ENCODE data around the gene CTNNB1. TPM values are rescaled to one million over a fixed set of nuclear protein-coding genes. Genes with fewer than 3 reads are reported as not detected.

Gene CTNNB1
- total and polyA plus RNA-seq, 8 donors = 65.7 to 658 (median 203) TPM

GRCh38 chr3:41241161-41241560 lies 41.9 kb downstream of the CTNNB1 start:
- Histone ChIP-seq H3K27me3 (no peaks in the 10 kb centered on the region), H3K4me3 (no peak overlapping the region), H3K27ac (no peak overlapping the region), H3K36me3 (peaks cover 32 to 89% (median 75%) of the 10 kb centered on the region in 4 donors), H3K4me1 (peaks cover 0 to 12% (median 0%) of the 10 kb centered on the region in 4 donors), H3K9me3 (no peaks in the 10 kb centered on the region)
- no peak for DNase-seq
- TF ChIP-seq, protein P1, sequence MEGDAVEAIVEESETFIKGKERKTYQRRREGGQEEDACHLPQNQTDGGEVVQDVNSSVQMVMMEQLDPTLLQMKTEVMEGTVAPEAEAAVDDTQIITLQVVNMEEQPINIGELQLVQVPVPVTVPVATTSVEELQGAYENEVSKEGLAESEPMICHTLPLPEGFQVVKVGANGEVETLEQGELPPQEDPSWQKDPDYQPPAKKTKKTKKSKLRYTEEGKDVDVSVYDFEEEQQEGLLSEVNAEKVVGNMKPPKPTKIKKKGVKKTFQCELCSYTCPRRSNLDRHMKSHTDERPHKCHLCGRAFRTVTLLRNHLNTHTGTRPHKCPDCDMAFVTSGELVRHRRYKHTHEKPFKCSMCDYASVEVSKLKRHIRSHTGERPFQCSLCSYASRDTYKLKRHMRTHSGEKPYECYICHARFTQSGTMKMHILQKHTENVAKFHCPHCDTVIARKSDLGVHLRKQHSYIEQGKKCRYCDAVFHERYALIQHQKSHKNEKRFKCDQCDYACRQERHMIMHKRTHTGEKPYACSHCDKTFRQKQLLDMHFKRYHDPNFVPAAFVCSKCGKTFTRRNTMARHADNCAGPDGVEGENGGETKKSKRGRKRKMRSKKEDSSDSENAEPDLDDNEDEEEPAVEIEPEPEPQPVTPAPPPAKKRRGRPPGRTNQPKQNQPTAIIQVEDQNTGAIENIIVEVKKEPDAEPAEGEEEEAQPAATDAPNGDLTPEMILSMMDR (IDR thresholded peaks at IDR 0.05) = no peak
- no peak for TF ChIP-seq EP300 (IDR thresholded peaks at IDR 0.05)
- TF ChIP-seq POLR2A (IDR thresholded peaks at IDR 0.05) = no peak
- no peak for TF ChIP-seq POLR2AphosphoS5 (IDR thresholded peaks at IDR 0.05)
- WGBS, 5 donors = 89 to 96% (median 92%) methylated on average over 4 of the region's 4 CpGs
- intact Hi-C loops (cut with DNase I; ENCODE audit: low total_unique reads) = no loop called here

DNA sequence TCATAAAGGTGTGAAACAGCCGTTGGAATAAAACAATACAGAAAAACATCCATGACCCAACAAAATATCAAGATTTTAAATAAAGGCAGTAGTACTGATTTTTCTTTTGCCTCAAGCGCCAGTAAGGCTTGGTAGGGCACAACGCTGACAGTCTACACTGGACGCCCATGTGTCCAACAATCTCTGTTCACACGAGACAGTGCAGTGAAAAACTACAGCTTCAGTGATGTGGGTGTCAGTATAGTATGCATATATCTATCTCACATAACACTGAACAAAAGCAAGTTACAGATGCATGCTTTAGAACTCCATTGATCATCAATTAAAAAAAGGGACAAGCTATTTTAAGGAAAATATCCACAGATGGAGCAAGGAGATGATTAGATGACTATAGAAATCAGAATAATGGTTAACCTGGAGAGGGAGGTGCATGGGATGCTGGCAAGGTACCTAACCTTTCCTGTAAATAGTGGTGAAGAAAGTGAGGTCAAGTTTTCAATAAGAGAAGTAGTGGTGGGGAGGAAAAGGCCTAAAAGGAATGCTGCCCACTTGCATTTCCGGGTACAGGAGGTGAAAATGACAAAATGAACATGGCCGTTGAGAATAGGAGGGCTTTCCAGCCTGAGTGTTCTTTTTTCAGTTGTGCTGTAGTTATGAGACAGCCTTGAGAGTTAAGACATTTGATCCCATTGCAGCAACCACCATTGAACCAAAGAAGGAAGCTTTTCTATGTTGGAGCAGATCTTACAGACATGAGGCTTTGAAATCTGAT lies 42.7 kb downstream of the CTNNB1 start:
- intact Hi-C loops (cut with DNase I; ENCODE audit: low total_unique reads) = no loop called here
- H3K27me3 ChIP-seq = no peaks in the 10 kb centered on the region

DNA sequence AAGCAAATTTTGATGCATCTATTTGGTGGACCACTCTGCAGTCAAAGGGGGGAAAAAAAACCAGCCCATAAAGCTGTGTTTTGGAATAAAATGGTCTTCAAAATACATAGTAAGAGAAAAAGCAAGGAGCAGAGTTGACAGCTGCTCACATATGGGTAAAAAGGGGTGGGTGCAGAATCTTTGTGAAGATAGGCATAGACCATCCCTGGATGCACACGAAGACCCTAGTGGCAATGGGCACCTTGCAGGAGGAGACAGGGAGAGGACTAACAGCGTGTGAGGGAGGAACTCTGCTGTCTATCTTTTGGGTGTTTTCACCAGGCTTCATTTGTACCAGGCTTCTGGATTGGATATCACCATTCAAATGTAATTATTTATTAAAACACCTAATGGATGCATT lies 43.9 kb downstream of the CTNNB1 start:
- Histone ChIP-seq H3K27me3 (no peaks in the 10 kb centered on the region), H3K4me1 (peaks cover 0 to 12% (median 0%) of the 10 kb centered on the region in 4 donors), H3K9me3 (no peaks in the 10 kb centered on the region), H3K4me3 (no peak overlapping the region), H3K27ac (no peak overlapping the region), H3K36me3 (peaks cover 18 to 68% (median 55%) of the 10 kb centered on the region in 4 donors)
- 65 to 96% (median 75%) methylated on average over 2 of the region's 2 CpGs for WGBS, 5 donors
- DNase-seq = no peak
- TF ChIP-seq, protein P1 (IDR thresholded peaks at IDR 0.05) = no peak
- no peak for TF ChIP-seq POLR2A (IDR thresholded peaks at IDR 0.05)
- no peak for TF ChIP-seq EP300 (IDR thresholded peaks at IDR 0.05)
- intact Hi-C loops (cut with DNase I; ENCODE audit: low total_unique reads) = no loop called here

More for the DNA sequence above, 42.7 kb downstream of the CTNNB1 start:
- TF ChIP-seq EP300 (IDR thresholded peaks at IDR 0.05) (no peak), POLR2AphosphoS5 (IDR thresholded peaks at IDR 0.05) (no peak), POLR2A (IDR thresholded peaks at IDR 0.05) (no peak)
- TF ChIP-seq, protein P1 (IDR thresholded peaks at IDR 0.05) = no peak
- Histone ChIP-seq H3K9me3 (no peaks in the 10 kb centered on the region), H3K4me3 (no peak overlapping the region), H3K36me3 (peaks cover 25 to 80% (median 67%) of the 10 kb centered on the region in 4 donors), H3K4me1 (peaks cover 0 to 12% (median 0%) of the 10 kb centered on the region in 4 donors), H3K27ac (no peak overlapping the region)
- WGBS, 5 donors = 89 to 94% (median 90%) methylated on average over 7 of the region's 7 CpGs
- DNase-seq = no peak

- Histone ChIP-seq H3K27ac (no peak overlapping the region), H3K4me3 (no peak overlapping the region), H3K9me3 (no peaks in the 10 kb centered on the region), H3K36me3 (peaks cover 3 to 53% (median 39%) of the 10 kb centered on the region in 4 donors), H3K4me1 (no peaks in the 10 kb centered on the region), H3K27me3 (no peaks in the 10 kb centered on the region)
- TF ChIP-seq, protein P1 (IDR thresholded peaks at IDR 0.05) = no peak
- TF ChIP-seq POLR2AphosphoS5 (IDR thresholded peaks at IDR 0.05) (no peak), EP300 (IDR thresholded peaks at IDR 0.05) (no peak), POLR2A (IDR thresholded peaks at IDR 0.05) (no peak)
- intact Hi-C loops (cut with DNase I; ENCODE audit: low total_unique reads) = no loop called here
- DNase-seq = no peak
- 75 to 93% (median 84%) methylated on average over 6 of the region's 6 CpGs for WGBS, 5 donors
Measured at GRCh38 chr3:41244620-41245336, 45.5 kb downstream of the CTNNB1 start.
